Endothelial cell of umbilical vein (primary cell): ENCODE measurements around the gene NINJ2. TPM values are rescaled to one million over a fixed set of nuclear protein-coding genes. Genes with fewer than 3 reads are reported as not detected.

Source experiments
- BruUV-seq: library from RNA; stranded (reverse); fragments of 400-500 nt; replicated peaks from 2 replicates; lab custom pipeline; 2021; lab: Mats Ljungman, UMichigan
- CTCF ChIA-PET: fragments of 300-600, 350-600 bp; sonication (Branson Sonifier 250); formaldehyde crosslinking; loops from one replicate; lab custom pipeline; 2021; ENCODE audit warnings: antibody characterized with exemption, inconsistent platforms; lab: Charles Lee
- POLR2A ChIA-PET: fragments of 300-600, 350-600 bp; sonication (Branson Sonifier 250); formaldehyde crosslinking; loops from one replicate; lab custom pipeline; 2021; ENCODE audit warnings: antibody characterized with exemption, inconsistent platforms; lab: Charles Lee
- DNase-seq: peaks from one replicate; pipeline ENCODE4 v3.0.0-alpha.2; 2011; ENCODE audit warnings: low read depth, low spot score
- FAIRE-seq: peaks from 2 replicates; lab custom pipeline; 2011; peaks lifted over from hg19 to GRCh38; lab: Jason Lieb, UNC
- H2AFZ ChIP-seq: 2 replicates; pipeline ENCODE4 v1.6.0; 2012; ENCODE audit warnings: low read depth, low read length, control low read depth, inconsistent platforms
- H3K27ac ChIP-seq: 2 replicates; pipeline ENCODE4 v1.5.1; 2011; ENCODE audit warnings: low read depth, mild to moderate bottlenecking, control low read depth, low read length, moderate library complexity; ENCODE audit not compliant: insufficient read depth
- H3K27me3 ChIP-seq, 2 experiments: 2 replicates each; pipeline versions ENCODE4 v1.6.0 to v1.6.1; 2011; ENCODE audit warnings: low read length in 2 of 2, mixed read lengths in 1 of 2; ENCODE audit not compliant: control insufficient read depth in 2 of 2, insufficient read depth in 2 of 2
- H3K36me3 ChIP-seq, 2 experiments: 2 replicates in 1 of 2; 3 replicates in 1 of 2; pipeline ENCODE4 v1.5.1; 2011; ENCODE audit warnings: low read length in 2 of 2, mild to moderate bottlenecking in 1 of 2, moderate library complexity in 1 of 2; ENCODE audit not compliant: control insufficient read depth in 2 of 2, insufficient read depth in 2 of 2; ENCODE audit errors: extremely low read depth in 1 of 2
- H3K4me1 ChIP-seq: 3 replicates; pipeline ENCODE4 v1.5.1; 2011; ENCODE audit warnings: mild to moderate bottlenecking, low read length; ENCODE audit not compliant: control insufficient read depth, insufficient read depth; ENCODE audit errors: extremely low read depth
- H3K4me2 ChIP-seq: 2 replicates; pipeline ENCODE4 v1.6.1; 2011; ENCODE audit warnings: low read length, control low read depth, mixed read lengths; ENCODE audit not compliant: insufficient read depth
- H3K4me3 ChIP-seq, 3 experiments: fragments of 200-600 bp in 1 of 3; sonication (generic), shearing (Covaris generic) in 1 of 3; replicated peaks in 1 of 3; 2 replicates each; pipeline ENCODE4 v1.5.1; 2011 to 2016; ENCODE audit warnings: control low read depth in 3 of 3, low read length in 3 of 3, mild to moderate bottlenecking in 2 of 3, inconsistent platforms in 1 of 3, low read depth in 1 of 3, moderate library complexity in 1 of 3; ENCODE audit not compliant: insufficient read depth in 1 of 3
- H3K79me2 ChIP-seq: 2 replicates; pipeline ENCODE4 v1.6.0; 2012; ENCODE audit warnings: low read length, inconsistent platforms; ENCODE audit not compliant: control insufficient read depth, insufficient read depth
- H3K9ac ChIP-seq: replicated peaks from 2 replicates; pipeline ENCODE3; 2011; ENCODE audit warnings: low read length, control low read depth; ENCODE audit not compliant: insufficient read depth; ENCODE audit errors: extremely low read depth
- H3K9me1 ChIP-seq: replicated peaks from 3 replicates; pipeline ENCODE4 v1.6.0; 2011; ENCODE audit warnings: mild to moderate bottlenecking, low read length; ENCODE audit not compliant: control insufficient read depth, insufficient read depth; ENCODE audit errors: extremely low read depth
- H3K9me3 ChIP-seq: replicated peaks from 2 replicates; pipeline ENCODE4 v1.5.1; 2012; ENCODE audit warnings: low read length, inconsistent platforms; ENCODE audit not compliant: control insufficient read depth, insufficient read depth
- H4K20me1 ChIP-seq: replicated peaks from 2 replicates; pipeline ENCODE3; 2011; ENCODE audit warnings: mild to moderate bottlenecking, low read length; ENCODE audit not compliant: control insufficient read depth, insufficient read depth; ENCODE audit errors: extremely low read depth
- FOS ChIP-seq: IDR thresholded peaks from 2 replicates; pipeline ENCODE4 v1.6.1; 2011; ENCODE audit warnings: mild to moderate bottlenecking, low read length, moderate library complexity, borderline replicate concordance; ENCODE audit not compliant: insufficient read depth
- GATA2 ChIP-seq: IDR thresholded peaks from 2 replicates; pipeline ENCODE4 v1.7.0; 2011; ENCODE audit warnings: low read depth, mild to moderate bottlenecking, moderate library complexity, mixed read lengths, low read length; ENCODE audit not compliant: insufficient read length, insufficient read depth
- JUN ChIP-seq: IDR thresholded peaks from 2 replicates; pipeline ENCODE4 v1.6.1; 2011; ENCODE audit warnings: borderline replicate concordance, low read depth; ENCODE audit not compliant: insufficient read length, insufficient read depth
- POLR2AphosphoS5 ChIP-seq: IDR thresholded peaks from 2 replicates; pipeline ENCODE4 v1.6.1; 2012; ENCODE audit warnings: low read depth, mild to moderate bottlenecking, control low read depth, low read length, moderate library complexity; ENCODE audit not compliant: insufficient read depth
- dilution Hi-C: fragments of 300-500 bp; cut with MboI; formaldehyde crosslinking; loops from one replicate; pipeline ENCODE4 v1.15.0; 2019; ENCODE audit warnings: low sequenced_read_pairs; ENCODE audit not compliant: extremely low pct_ligation_motif_present
- intact Hi-C: fragments of 100-400 bp; cut with micrococcal nuclease; formaldehyde crosslinking; loops from one replicate; pipeline ENCODE4 v1.10.0; 2022
- polyA plus RNA-seq, 4 experiments: library from polyadenylated mRNA; depleted of rRNA in 3 of 4; stranded (reverse) in 3 of 4; unstranded in 1 of 4; fragments of >200 nt; gene quantifications; 2 replicates each; pipeline versions ENCODE4 v1.2.1 to v1.2.3, GENCODE V29; 2011 to 2012; ENCODE audit warnings: missing spikeins in 1 of 4
- total RNA-seq: library from RNA; stranded (reverse); gene quantifications from 2 replicates; pipeline ENCODE4 v1.2.3, GENCODE V29; 2021

The NINJ2 gene
- total and polyA plus RNA-seq, 2 donors (not counting 3 experiments of a cell fraction or from before 2014, with no cell fraction given) = 0.75 to 4.4 TPM

GRCh38 chr12:674272-674781 lies 11.1 kb upstream of the NINJ2 start:
- no TSS peak for BruUV-seq
- Histone ChIP-seq H3K4me1 (peaks cover 11% of the 10 kb centered on the region), H3K4me2 (peak overlapping the region; percentile 21), H3K4me3 (no peak overlapping the region), H3K27ac (no peak overlapping the region), H3K9me3 (no peaks in the 10 kb centered on the region), H3K27me3 (peaks cover 0 to 2% of the 10 kb centered on the region in 2 experiments), H3K79me2 (no peaks in the 10 kb centered on the region), H2AFZ (no peak overlapping the region), H4K20me1 (no peaks in the 10 kb centered on the region), H3K9ac (no peak overlapping the region), H3K36me3 (no peaks in the 10 kb centered on the region), H3K9me1 (no peaks in the 10 kb centered on the region)
- POLR2A ChIA-PET = interaction anchor here (0.7 kb wide), 1 partner anchor 32 kb away, joined by 3 read pairs; no protein-coding TSS in a partner anchor
- dilution Hi-C loops (no loop called here), intact Hi-C loops (no loop called here)
- DNase-seq = peak; percentile 19
- CTCF ChIA-PET = interaction anchor here (1.5 kb wide), 1 partner anchor 60 kb away, joined by 3 read pairs; no protein-coding TSS in a partner anchor
- peak; percentile 54 for FAIRE-seq
- TF ChIP-seq JUN (peak; percentile 76), POLR2AphosphoS5 (no peak), FOS (peak; percentile 58), GATA2 (no peak)

GRCh38 chr12:673849-674248 lies 10.6 kb upstream of the NINJ2 start:
- TF ChIP-seq FOS = no peak
- H3K9me1 ChIP-seq = no peaks in the 10 kb centered on the region
- dilution Hi-C loops = no loop called here
- FAIRE-seq (no peak), DNase-seq (no peak)
- intact Hi-C loops = no loop called here
- no peaks in the 10 kb centered on the region for H3K36me3 ChIP-seq
- BruUV-seq = no TSS peak
- peaks cover 0 to 2% of the 10 kb centered on the region in 2 experiments for H3K27me3 ChIP-seq
- H4K20me1 ChIP-seq = no peaks in the 10 kb centered on the region
- ChIA-PET CTCF (interaction anchor here (1.5 kb wide), 1 partner anchor 59 kb away, joined by 3 read pairs; no protein-coding TSS in a partner anchor), POLR2A (interaction anchor here (0.7 kb wide), 1 partner anchor 32 kb away, joined by 3 read pairs; no protein-coding TSS in a partner anchor)
- H3K4me3 ChIP-seq = no peak overlapping the region
- no peaks in the 10 kb centered on the region for H3K9me3 ChIP-seq
- no peak overlapping the region for H2AFZ ChIP-seq
- H3K27ac ChIP-seq = no peak overlapping the region
- no peak overlapping the region for H3K9ac ChIP-seq
- H3K79me2 ChIP-seq = no peaks in the 10 kb centered on the region
- peaks cover 11% of the 10 kb centered on the region for H3K4me1 ChIP-seq
- H3K4me2 ChIP-seq = no peak overlapping the region
